Smooth muscle cell (in vitro differentiated cells): Measurements from ENCODE around the gene LTBR. TPM values are rescaled to one million over a fixed set of nuclear protein-coding genes. Genes with fewer than 3 reads are reported as not detected.
"Not testable (repeated sequence)": the region's sequence is repeated elsewhere in the genome, so short reads cannot be mapped to it uniquely, and the experiment has no call there.

ENCODE experiments used
- DNase-seq: peaks from one replicate; lab custom pipeline; 2025; ENCODE audit not compliant: unreplicated experiment; lab: John Stamatoyannopoulos, UW
- H2AFZ ChIP-seq: fragments of 200-600 bp; sonication (generic); 2 replicates; pipeline ENCODE4 v1.6.0; 2016; ENCODE audit warnings: antibody characterized with exemption, low read depth, mild to moderate bottlenecking
- H3F3A ChIP-seq: fragments of 200-600 bp; sonication (generic); 2 replicates; pipeline ENCODE4 v1.6.0; 2017; ENCODE audit warnings: antibody characterized with exemption, low read depth
- H3K27ac ChIP-seq: fragments of 200-600 bp; sonication (generic); 2 replicates; pipeline ENCODE4 v1.5.1; 2016; ENCODE audit warnings: low read depth, mild to moderate bottlenecking
- H3K27me3 ChIP-seq: fragments of 200-600 bp; sonication (generic); 2 replicates; pipeline ENCODE4 v1.6.1; 2016; ENCODE audit warnings: low read depth, mild to moderate bottlenecking
- H3K36me3 ChIP-seq: fragments of 200-600 bp; sonication (generic); 2 replicates; pipeline ENCODE4 v1.5.1; 2016; ENCODE audit warnings: low read depth
- H3K4me1 ChIP-seq: fragments of 200-600 bp; sonication (generic); 2 replicates; pipeline ENCODE4 v1.5.1; 2016; ENCODE audit warnings: low read depth
- H3K4me2 ChIP-seq: fragments of 200-600 bp; sonication (generic); 2 replicates; pipeline ENCODE4 v1.6.0; 2016; ENCODE audit warnings: mild to moderate bottlenecking
- H3K4me3 ChIP-seq: fragments of 200-600 bp; sonication (generic); 2 replicates; pipeline ENCODE4 v1.5.1; 2016; ENCODE audit warnings: mild to moderate bottlenecking
- H3K79me2 ChIP-seq: fragments of 200-600 bp; sonication (generic); 2 replicates; pipeline ENCODE4 v1.6.0; 2016; ENCODE audit warnings: low read depth, mild to moderate bottlenecking
- H3K9ac ChIP-seq: fragments of 200-600 bp; sonication (generic); 2 replicates; pipeline ENCODE4 v1.6.0; 2016; ENCODE audit warnings: low read depth
- H3K9me3 ChIP-seq: fragments of 200-600 bp; sonication (generic); replicated peaks from 2 replicates; pipeline ENCODE4 v1.5.1; 2016; ENCODE audit warnings: low read depth
- H4K20me1 ChIP-seq: fragments of 200-600 bp; sonication (generic); 2 replicates; pipeline ENCODE4 v1.6.0; 2016; ENCODE audit warnings: low read depth
- WGBS: methylation state at CpG from one replicate; pipeline ENCODE4 v1.1.7; 2016; ENCODE audit warnings: low lambda C conversion rate; 5-methylcytosine and 5-hydroxymethylcytosine counted together
- polyA plus RNA-seq: library from polyadenylated mRNA; unstranded; fragments of >200 nt; fragmentation: Nextera tagmentation; extraction: Ambion mirVana; gene quantifications from 2 replicates; pipeline ENCODE4 v1.2.1, GENCODE V29; 2016
- total RNA-seq: library from RNA; depleted of rRNA; stranded (reverse); fragments of >200 nt; gene quantifications from 2 replicates; pipeline ENCODE4 v1.2.3, GENCODE V29; 2014
- TF ChIP-seq, protein P1 (sequence below): fragments of 200-600 bp; sonication (generic); IDR thresholded peaks from 2 replicates; pipeline ENCODE4 v1.5.1; 2017; ENCODE audit warnings: borderline replicate concordance, mild to moderate bottlenecking, antibody characterized with exemption; ENCODE audit not compliant: insufficient read depth, poor library complexity, severe bottlenecking

The LTBR gene
- total and polyA plus RNA-seq, 2 experiments from 2014 or later, result 35.1 to 72.9 TPM

DNA sequence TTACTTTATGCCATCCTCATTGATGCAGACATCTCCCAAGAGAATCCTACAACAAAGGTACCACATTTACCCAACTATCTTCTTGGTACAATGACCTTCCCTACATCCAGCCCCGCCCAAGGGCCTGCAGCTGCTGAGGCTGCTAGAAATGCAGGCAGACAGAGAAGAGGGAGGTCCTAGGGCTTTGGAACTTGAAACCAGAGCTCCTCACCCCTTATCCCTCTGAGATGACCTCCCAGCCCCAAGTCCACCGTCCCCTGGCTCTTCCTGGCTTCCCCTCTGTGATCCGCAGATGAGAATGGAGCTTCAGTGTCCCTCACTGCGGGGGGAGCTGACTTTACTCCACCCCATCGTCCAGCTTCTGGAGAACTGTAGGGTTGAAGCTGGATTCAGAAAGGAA, 40.4 kb upstream of the LTBR start:
- H3K27me3 ChIP-seq, result no peaks in the 10 kb centered on the region
- no peak overlapping the region for H3K9ac ChIP-seq
- H3K4me2 ChIP-seq, result no peak overlapping the region
- H3K4me3 ChIP-seq, result no peak overlapping the region
- no peak for DNase-seq
- H3F3A ChIP-seq, result peaks cover 21% of the 10 kb centered on the region
- H2AFZ ChIP-seq, result peak overlapping the region; percentile 70
- peak overlapping the region; percentile 98 for H3K27ac ChIP-seq
- TF ChIP-seq, protein P1, sequence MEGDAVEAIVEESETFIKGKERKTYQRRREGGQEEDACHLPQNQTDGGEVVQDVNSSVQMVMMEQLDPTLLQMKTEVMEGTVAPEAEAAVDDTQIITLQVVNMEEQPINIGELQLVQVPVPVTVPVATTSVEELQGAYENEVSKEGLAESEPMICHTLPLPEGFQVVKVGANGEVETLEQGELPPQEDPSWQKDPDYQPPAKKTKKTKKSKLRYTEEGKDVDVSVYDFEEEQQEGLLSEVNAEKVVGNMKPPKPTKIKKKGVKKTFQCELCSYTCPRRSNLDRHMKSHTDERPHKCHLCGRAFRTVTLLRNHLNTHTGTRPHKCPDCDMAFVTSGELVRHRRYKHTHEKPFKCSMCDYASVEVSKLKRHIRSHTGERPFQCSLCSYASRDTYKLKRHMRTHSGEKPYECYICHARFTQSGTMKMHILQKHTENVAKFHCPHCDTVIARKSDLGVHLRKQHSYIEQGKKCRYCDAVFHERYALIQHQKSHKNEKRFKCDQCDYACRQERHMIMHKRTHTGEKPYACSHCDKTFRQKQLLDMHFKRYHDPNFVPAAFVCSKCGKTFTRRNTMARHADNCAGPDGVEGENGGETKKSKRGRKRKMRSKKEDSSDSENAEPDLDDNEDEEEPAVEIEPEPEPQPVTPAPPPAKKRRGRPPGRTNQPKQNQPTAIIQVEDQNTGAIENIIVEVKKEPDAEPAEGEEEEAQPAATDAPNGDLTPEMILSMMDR, result no peak
- H3K36me3 ChIP-seq, result no peaks in the 10 kb centered on the region
- peaks cover 38% of the 10 kb centered on the region for H3K79me2 ChIP-seq
- peaks cover 20% of the 10 kb centered on the region for H4K20me1 ChIP-seq
- 52% methylated on average over 5 of the region's 5 CpGs for WGBS
- H3K4me1 ChIP-seq, result peaks cover 17% of the 10 kb centered on the region
- H3K9me3 ChIP-seq, result no peaks in the 10 kb centered on the region

DNA sequence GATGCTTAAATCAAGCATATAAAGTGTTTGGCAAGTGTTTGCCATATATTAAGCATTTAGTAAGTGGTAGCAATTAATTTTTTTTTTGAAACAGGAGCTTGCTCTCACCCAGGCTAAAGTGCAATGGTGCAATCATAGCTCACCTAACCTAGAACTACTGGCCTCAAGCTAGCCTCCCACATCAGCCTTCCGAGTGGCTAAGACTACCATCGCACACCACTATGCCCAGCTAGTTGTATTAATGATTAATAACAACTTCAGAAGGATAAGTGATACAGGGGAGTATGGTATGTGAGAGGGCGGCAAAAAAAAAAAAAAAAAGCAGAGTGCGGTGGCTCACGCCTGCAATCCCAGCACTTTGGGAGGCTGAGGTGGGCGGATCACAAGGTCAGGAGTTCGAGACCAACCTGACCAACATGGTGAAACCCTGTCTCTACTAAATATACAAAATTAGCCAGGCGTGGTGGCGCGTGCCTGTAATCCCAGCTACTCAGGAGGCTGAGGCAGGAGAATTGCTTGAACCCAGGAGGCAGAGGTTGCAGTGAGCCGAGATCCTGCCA, 39.8 kb upstream of the LTBR start:
- not testable (repeated sequence) for H3K4me3 ChIP-seq, H3K9ac ChIP-seq, H2AFZ ChIP-seq, H3K27me3 ChIP-seq, DNase-seq, H3K4me2 ChIP-seq, H3K36me3 ChIP-seq, H3K9me3 ChIP-seq
- Histone ChIP-seq H3K27ac (peak overlapping the region; percentile 98), H4K20me1 (peaks cover 13% of the 10 kb centered on the region), H3F3A (peaks cover 21% of the 10 kb centered on the region), H3K79me2 (peaks cover 31% of the 10 kb centered on the region), H3K4me1 (peaks cover 17% of the 10 kb centered on the region)
- 98% methylated on average over 11 of the region's 11 CpGs for WGBS

DNA sequence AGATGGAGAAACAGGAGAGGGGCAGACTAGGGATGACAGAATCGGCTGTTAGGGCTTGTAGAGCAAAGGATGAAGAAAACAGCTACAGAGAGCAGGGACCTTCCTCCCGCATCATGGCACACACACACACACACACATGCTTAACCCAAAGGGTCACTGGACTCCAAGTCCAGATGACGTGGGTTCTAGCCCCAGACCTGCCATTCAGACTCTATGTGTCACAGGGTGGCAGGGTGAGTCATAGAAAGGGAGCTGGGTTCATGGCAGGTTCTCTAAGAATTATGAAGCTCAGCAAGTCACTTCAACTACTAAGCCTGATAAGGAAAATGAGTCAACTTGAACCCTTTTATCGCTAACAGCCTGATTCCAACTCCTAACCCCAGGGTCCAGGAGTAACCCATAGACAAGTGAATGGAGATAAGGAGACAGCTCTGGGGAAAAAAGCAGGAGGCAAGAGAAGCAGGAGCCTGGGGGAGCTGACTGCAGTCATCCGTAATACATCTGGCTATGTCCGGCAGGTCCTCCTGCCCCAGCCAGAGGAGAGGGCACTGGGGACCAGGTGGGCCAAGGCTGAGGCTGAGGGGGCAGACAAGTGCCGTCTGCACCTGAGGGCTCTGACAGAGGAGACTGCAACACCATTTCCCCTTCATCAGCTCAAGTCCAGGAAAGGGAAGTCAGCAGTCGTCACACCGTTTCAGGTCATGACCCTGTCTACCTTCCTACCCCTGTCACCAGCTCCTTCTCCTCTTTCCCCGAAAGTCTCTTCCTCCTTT, 38.5 kb upstream of the LTBR start:
- no peaks in the 10 kb centered on the region for H3K36me3 ChIP-seq
- no peak for DNase-seq
- no peak overlapping the region for H3K4me3 ChIP-seq
- peaks cover 17% of the 10 kb centered on the region for H3K4me1 ChIP-seq
- H3K4me2 ChIP-seq, result peak overlapping the region; percentile 8
- no peak overlapping the region for H2AFZ ChIP-seq
- peak overlapping the region; percentile 66 for H3K27ac ChIP-seq
- peaks cover 18% of the 10 kb centered on the region for H3K79me2 ChIP-seq
- TF ChIP-seq, protein P1, result no peak
- no peaks in the 10 kb centered on the region for H4K20me1 ChIP-seq
- H3F3A ChIP-seq, result peaks cover 15% of the 10 kb centered on the region
- no peaks in the 10 kb centered on the region for H3K9me3 ChIP-seq
- 48% methylated on average over 10 of the region's 10 CpGs for WGBS
- no peak overlapping the region for H3K9ac ChIP-seq
- no peaks in the 10 kb centered on the region for H3K27me3 ChIP-seq

DNA sequence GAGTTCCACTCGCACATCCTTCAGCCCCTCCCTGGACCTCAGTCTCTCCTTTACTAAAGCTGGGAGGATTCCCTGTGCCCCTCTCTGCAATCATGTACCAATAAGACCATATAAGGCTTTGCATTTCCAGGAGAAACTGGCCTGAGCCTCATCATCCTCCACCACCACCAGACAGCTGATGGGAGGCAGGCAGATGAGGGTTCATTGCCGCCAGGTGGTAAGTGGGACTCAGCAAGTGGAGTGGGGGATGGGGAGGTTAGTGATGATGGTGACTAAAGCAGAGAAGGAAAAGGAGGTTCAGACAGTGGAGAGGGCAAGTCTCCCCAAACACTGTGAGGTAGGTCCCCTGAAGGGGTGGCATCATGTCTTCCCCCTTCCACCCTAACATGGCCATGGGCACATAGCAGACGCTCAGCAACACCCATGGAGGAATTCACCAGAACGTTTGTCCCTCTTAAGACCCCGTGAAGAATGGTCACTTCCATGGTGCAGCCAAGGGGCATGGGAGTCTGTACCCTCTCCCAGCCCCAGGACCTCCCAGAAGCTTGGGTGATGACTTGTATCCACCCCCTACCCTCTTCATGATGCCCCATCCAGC, 37.6 kb upstream of the LTBR start:
- H3K4me1 ChIP-seq, result peaks cover 17% of the 10 kb centered on the region
- H4K20me1 ChIP-seq, result no peaks in the 10 kb centered on the region
- peak overlapping the region; percentile 8 for H3K4me2 ChIP-seq
- peak overlapping the region; percentile 46 for H3K27ac ChIP-seq
- no peaks in the 10 kb centered on the region for H3K27me3 ChIP-seq
- TF ChIP-seq, protein P1, result no peak
- 95% methylated on average over 5 of the region's 5 CpGs for WGBS
- no peaks in the 10 kb centered on the region for H3K9me3 ChIP-seq
- H3F3A ChIP-seq, result peaks cover 15% of the 10 kb centered on the region
- H3K9ac ChIP-seq, result no peak overlapping the region
- H3K4me3 ChIP-seq, result no peak overlapping the region
- peaks cover 10% of the 10 kb centered on the region for H3K79me2 ChIP-seq
- no peak overlapping the region for H2AFZ ChIP-seq
- DNase-seq, result no peak
- H3K36me3 ChIP-seq, result no peaks in the 10 kb centered on the region
